Nephron (organoid): ENCODE measurements around the gene ALOXE3.
A peak's percentile ranks its signal among the peaks of the same experiment; 100 is the strongest.
"Not testable (repeated sequence)": the region's sequence is repeated elsewhere in the genome, so short reads cannot be mapped to it uniquely, and the experiment has no call there.

Experiments used
- H3K27ac Mint-ChIP-seq, 3 experiments: 2 replicates each; pipeline ENCODE4 v1.8.0; 2020; ENCODE audit warnings: mixed read lengths in 3 of 3, mild to moderate bottlenecking in 2 of 3, moderate library complexity in 1 of 3
- H3K27me3 Mint-ChIP-seq: 2 replicates; pipeline ENCODE4 v1.8.0; 2021; ENCODE audit warnings: low read depth, mild to moderate bottlenecking, moderate library complexity, mixed read lengths
- H3K36me3 Mint-ChIP-seq: 2 replicates; pipeline ENCODE4 v1.8.0; 2020; ENCODE audit warnings: low read depth, mixed read lengths
- H3K4me1 Mint-ChIP-seq: 2 replicates; pipeline ENCODE4 v1.8.0; 2020; ENCODE audit warnings: mixed read lengths
- H3K4me3 Mint-ChIP-seq, 3 experiments: 2 replicates each; pipeline ENCODE4 v1.8.0; 2020; ENCODE audit warnings: mild to moderate bottlenecking in 3 of 3, mixed read lengths in 3 of 3, moderate library complexity in 2 of 3
- H3K9me3 Mint-ChIP-seq: 2 replicates; pipeline ENCODE4 v1.8.0; 2020; ENCODE audit warnings: mixed read lengths
- CTCF ChIP-seq, 3 experiments: fragments of 200-600 bp; sonication (generic); IDR thresholded peaks; one replicate each; pipeline ENCODE4 v1.5.0; 2021; ENCODE audit warnings: antibody characterized with exemption in 3 of 3; ENCODE audit not compliant: unreplicated experiment in 3 of 3

The ALOXE3 gene

GRCh38 chr17:8109661-8110455 lies 8.5 kb downstream of the ALOXE3 start:
- Mint-ChIP-seq H3K4me3 (peak overlapping the region in 1 of 3 experiments; percentile 33), H3K9me3 (no peaks in the 10 kb centered on the region), H3K27me3 (peaks cover 85% of the 10 kb centered on the region), H3K27ac (no peak overlapping the region), H3K4me1 (peaks cover 18% of the 10 kb centered on the region), H3K36me3 (no peaks in the 10 kb centered on the region)
- TF ChIP-seq CTCF (IDR thresholded peaks at IDR 0.05; ENCODE audit: unreplicated experiment in 3 of 3), result peak; percentile 75 to 90 (median 79)

GRCh38 chr17:8108972-8109660 lies 9.2 kb downstream of the ALOXE3 start:
- Mint-ChIP-seq H3K4me1 (peaks cover 18% of the 10 kb centered on the region), H3K9me3 (no peaks in the 10 kb centered on the region), H3K36me3 (no peaks in the 10 kb centered on the region), H3K27me3 (peaks cover 83% of the 10 kb centered on the region), H3K4me3 (peak overlapping the region in 1 of 3 experiments; percentile 50), H3K27ac (no peak overlapping the region)
- TF ChIP-seq CTCF (IDR thresholded peaks at IDR 0.05; ENCODE audit: unreplicated experiment in 3 of 3), result no peak

GRCh38 chr17:8106980-8107379 lies 11.3 kb downstream of the ALOXE3 start:
- not testable (repeated sequence) for H3K4me3 Mint-ChIP-seq, H3K27ac Mint-ChIP-seq, H3K9me3 Mint-ChIP-seq, H3K36me3 Mint-ChIP-seq
- Mint-ChIP-seq H3K4me1 (peaks cover 18% of the 10 kb centered on the region), H3K27me3 (peaks cover 69% of the 10 kb centered on the region)

- no peak for TF ChIP-seq CTCF (IDR thresholded peaks at IDR 0.05; ENCODE audit: unreplicated experiment in 3 of 3)
- peaks cover 15% of the 10 kb centered on the region for H3K4me1 Mint-ChIP-seq
- H3K9me3 Mint-ChIP-seq, result no peaks in the 10 kb centered on the region
- H3K4me3 Mint-ChIP-seq, result no peak overlapping the region
- no peaks in the 10 kb centered on the region for H3K36me3 Mint-ChIP-seq
- no peak overlapping the region for H3K27ac Mint-ChIP-seq
- peaks cover 59% of the 10 kb centered on the region for H3K27me3 Mint-ChIP-seq
These were observed 12.3 kb downstream of the ALOXE3 start for GRCh38 chr17:8105957-8106398.

- Mint-ChIP-seq H3K4me3 (no peak overlapping the region), H3K4me1 (peaks cover 10% of the 10 kb centered on the region), H3K9me3 (no peaks in the 10 kb centered on the region), H3K27ac (no peak overlapping the region), H3K27me3 (peaks cover 52% of the 10 kb centered on the region), H3K36me3 (no peaks in the 10 kb centered on the region)
- TF ChIP-seq CTCF (IDR thresholded peaks at IDR 0.05; ENCODE audit: unreplicated experiment in 3 of 3), result no peak
These were observed 13.4 kb downstream of the ALOXE3 start for GRCh38 chr17:8104911-8105310.

GRCh38 chr17:8103549-8103948 lies 14.8 kb downstream of the ALOXE3 start:
- Mint-ChIP-seq H3K4me1 (peaks cover 10% of the 10 kb centered on the region), H3K9me3 (no peaks in the 10 kb centered on the region), H3K4me3 (no peak overlapping the region), H3K27ac (no peak overlapping the region), H3K36me3 (no peaks in the 10 kb centered on the region), H3K27me3 (peaks cover 41% of the 10 kb centered on the region)
- TF ChIP-seq CTCF (IDR thresholded peaks at IDR 0.05; ENCODE audit: unreplicated experiment in 3 of 3), result no peak
